Jurkat, Clone E6-1 (cell line): ENCODE measurements around the gene GPR89B.
"Not testable (repeated sequence)": the region's sequence is repeated elsewhere in the genome, so short reads cannot be mapped to it uniquely, and the experiment has no call there.

Source experiments
- DNase-seq: peaks from one replicate; pipeline ENCODE4 v3.0.0-alpha.2; 2011; ENCODE audit warnings: low read depth, low spot score
- H3K4me3 ChIP-seq: 2 replicates; pipeline ENCODE4 v1.5.1; 2011; ENCODE audit warnings: mild to moderate bottlenecking, low read length, control low read depth, moderate library complexity

Gene GPR89B

DNA sequence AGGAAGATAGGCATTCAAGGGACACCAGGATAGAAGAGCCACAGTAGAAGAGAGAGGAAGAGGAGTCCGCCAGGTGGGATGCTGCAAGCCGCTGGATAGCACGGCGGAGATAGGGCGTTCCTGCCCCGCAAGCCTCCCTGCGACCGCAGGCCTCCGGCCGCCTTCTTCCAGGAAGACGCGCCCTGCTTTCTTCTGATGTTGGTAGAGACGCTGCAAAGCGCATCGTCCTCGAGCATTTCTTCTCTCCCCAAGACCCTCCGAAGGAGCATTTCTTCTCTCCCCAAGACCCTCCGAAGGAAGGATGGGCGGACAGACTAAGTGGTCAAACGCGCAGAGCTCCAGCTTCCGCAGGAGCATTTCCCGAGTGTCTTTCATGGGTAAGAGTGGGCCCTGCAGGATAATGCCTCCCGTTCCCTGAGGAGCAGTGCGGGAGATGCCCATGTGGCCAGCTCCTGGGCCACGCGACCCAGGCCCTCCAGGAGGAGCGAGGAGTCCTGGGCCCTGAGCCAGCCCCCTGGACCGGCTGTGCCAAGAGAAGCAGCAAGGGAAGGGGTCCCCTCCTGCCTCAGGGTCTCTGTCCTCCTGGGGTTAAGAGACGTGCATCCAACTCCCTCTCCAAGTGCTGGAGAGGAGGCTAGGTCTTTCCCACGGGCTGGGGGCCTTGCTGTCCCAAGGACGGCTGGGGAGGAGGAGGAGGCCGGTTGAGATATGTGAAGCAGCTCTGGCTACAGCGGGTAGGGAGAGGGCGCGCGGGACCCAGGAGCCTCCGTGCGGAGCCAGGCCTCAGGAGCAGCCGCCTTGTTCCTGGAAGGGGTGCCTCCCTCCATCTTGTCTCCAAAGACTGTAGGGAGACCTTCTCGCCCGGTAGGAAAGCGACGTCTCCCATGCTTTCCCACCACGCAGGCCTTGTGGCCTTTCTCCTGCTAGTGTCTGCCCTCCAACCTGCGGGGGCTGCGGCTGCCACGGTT lies 85.2 kb downstream of the GPR89B start:
- not testable (repeated sequence) for DNase-seq, H3K4me3 ChIP-seq

DNA sequence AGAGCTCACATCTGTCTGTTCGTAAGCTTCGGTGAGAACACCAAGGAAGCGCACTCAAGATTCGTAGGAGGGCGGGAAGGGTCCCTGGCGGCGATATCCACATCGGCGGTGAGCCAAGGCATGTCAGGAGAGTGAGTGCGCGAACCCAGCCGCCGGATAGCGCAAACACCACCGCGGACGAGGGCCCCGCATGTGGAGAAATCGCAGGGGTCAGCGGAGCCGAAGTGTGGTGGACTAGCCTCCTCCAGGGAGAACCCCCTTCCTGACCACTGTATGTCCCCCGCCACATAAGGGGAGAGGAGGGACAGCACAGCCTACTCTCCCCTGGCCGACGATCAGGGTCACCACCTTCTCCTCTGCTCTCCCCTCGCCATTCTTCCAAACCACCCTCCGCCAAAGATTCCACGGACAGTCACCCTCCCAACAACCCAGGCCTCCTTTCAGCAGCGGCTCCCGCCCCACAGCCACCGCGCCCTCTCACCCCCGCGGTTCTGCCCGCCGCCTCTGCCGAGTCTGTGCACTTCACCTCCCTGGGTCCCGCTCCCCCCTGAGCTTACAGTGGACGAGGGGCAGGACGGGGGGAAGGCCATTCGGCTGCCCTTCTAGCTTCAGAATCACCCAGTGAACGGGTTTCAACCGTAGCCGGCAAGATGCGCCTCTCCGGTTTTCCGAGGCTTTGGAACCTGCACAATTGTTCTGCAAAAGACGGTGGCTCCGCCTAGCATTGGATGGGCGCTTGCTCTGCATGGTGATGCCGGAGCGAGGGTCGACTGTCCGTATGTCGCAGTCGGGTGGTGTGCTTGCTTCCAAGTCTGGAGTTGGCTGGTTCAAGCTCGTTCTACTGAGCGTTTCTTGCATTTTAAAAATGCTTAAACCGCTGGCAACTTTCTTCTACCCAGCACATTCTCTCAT lies 86.3 kb downstream of the GPR89B start:
- not testable (repeated sequence) for DNase-seq

DNA sequence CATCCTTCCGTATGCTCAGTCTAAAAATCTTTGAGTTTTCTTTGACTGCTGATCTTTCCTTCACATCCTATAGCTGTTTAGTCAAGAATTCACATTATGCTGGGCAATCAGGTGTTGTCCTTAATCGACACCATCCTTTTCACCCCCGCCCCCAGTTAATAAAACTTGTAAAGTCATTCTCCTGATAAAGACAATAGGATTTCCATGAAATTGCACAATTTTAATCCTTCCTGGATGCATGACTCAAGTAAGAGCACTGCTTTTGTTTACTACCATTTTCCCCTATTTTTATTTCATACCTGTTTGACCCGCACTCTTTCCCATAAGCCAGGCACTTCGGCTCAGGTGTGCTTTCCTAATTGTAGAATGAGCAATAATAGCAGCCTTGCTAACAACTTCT lies 96.7 kb downstream of the GPR89B start:
- DNase-seq, result not testable (repeated sequence)

More for the DNA sequence above, 86.3 kb downstream of the GPR89B start:
- H3K4me3 ChIP-seq, result not testable (repeated sequence)

DNA sequence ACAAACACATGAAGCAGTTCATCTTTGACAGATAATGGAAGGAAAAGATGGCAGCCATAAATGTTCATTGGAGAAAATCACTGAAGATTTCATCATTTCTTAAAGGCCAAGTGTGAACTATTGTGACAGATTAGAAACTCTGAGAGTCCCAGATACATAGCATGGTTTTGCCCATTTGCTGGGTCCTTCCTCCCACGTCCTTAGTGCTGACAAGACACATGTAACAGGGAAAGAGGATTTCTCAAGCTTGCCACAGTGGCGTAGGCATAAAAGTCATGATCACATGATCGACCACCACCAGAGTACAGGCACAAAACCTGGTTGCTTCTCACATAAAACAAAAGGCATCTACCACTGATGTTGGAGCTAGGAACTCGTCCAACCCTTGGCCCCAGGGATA lies 98.8 kb downstream of the GPR89B start:
- H3K4me3 ChIP-seq, result not testable (repeated sequence)

More for the DNA sequence above, 96.7 kb downstream of the GPR89B start:
- H3K4me3 ChIP-seq, result not testable (repeated sequence)

DNA sequence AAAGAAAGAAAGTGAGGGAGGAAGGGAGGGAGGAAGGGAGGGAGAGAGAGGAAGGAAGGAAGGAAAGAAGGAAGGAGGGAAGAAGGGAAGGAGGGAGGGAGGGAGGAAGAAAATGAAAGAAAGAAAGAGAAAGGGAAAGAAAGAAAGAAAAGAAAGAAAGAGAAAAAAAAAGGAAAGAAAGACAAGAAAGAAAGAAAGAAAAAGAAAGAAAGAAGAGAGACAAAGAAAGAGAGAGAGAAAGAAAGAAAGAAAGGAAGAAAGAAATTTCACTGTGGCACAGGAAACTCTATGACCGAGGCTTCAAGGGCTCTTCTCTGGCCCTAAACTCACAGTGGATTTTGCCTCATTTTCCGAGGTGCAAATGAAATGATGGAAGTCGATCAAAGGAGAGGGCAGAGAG lies 104.0 kb downstream of the GPR89B start:
- DNase-seq, H3K4me3 ChIP-seq: not testable (repeated sequence)

More for the DNA sequence above, 98.8 kb downstream of the GPR89B start:
- not testable (repeated sequence) for DNase-seq

DNA sequence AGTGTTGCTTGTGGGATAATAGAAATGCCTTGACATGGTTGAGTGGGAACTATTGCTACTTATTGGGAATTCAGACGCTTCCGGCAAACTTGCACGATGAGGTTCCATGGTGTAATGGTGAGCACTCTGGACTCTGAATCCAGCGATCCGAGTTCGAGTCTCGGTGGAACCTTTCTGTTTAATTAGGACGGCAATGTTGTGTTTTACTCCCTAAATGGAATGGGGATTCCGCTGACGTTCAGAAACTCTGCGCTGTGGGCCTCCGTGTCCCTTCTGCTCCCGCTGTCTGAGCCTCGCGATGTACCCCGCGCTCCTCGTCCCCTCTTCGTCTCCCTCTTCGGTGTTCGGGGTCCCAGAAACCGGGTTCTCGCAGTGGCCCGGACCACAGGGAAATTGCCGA lies 104.5 kb downstream of the GPR89B start:
- not testable (repeated sequence) for H3K4me3 ChIP-seq

DNA sequence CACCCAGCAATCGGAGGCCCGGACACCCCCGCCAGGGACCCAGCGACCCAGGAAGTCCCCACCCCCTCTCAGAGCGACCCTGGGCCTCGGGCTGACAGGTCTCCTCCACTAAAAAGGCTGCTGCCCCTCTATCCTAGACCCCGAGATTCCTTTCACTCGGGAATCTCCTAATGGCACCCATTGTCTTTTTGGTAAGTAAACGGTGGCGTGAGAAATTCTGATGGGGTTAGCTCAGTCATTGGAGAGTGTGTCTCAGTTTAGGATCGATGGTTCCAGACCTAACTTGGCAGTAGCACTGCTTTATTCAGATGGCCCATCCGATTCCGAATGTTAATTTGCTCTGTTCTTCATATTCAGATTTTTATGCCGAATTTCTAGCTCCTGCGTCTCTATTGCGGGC lies 104.9 kb downstream of the GPR89B start:
- DNase-seq, H3K4me3 ChIP-seq: not testable (repeated sequence)

More for the DNA sequence above, 104.5 kb downstream of the GPR89B start:
- DNase-seq, result not testable (repeated sequence)

DNA sequence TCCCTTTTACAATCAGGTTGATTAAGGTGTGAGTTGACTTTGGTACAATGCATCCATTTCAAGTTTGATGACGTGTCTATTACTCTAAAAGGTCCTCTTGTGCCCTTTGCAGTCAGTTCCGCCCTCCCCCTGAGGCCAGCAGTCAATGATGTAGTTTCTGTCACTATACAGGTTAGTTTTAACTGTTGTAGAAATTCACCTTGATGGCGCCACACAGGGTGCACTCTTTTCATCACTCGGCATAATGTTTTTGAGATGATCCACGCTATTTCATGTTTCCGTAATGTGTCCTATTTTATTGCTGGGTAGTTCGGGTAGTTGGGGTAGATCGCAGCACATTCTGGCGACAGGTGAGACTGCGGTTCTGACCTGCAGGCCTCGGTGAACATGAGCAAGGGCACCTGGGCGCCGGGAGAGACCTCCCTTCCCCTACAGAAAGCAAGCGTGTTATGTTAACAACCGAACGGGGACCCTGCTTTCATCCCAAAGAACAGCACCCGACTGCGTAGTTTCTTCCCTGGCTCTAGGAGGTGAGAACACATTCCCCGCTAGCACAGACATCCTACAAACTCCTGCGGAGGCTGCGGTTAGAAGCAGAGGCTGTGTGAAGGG lies 109.7 kb downstream of the GPR89B start:
- not testable (repeated sequence) for DNase-seq, H3K4me3 ChIP-seq

DNA sequence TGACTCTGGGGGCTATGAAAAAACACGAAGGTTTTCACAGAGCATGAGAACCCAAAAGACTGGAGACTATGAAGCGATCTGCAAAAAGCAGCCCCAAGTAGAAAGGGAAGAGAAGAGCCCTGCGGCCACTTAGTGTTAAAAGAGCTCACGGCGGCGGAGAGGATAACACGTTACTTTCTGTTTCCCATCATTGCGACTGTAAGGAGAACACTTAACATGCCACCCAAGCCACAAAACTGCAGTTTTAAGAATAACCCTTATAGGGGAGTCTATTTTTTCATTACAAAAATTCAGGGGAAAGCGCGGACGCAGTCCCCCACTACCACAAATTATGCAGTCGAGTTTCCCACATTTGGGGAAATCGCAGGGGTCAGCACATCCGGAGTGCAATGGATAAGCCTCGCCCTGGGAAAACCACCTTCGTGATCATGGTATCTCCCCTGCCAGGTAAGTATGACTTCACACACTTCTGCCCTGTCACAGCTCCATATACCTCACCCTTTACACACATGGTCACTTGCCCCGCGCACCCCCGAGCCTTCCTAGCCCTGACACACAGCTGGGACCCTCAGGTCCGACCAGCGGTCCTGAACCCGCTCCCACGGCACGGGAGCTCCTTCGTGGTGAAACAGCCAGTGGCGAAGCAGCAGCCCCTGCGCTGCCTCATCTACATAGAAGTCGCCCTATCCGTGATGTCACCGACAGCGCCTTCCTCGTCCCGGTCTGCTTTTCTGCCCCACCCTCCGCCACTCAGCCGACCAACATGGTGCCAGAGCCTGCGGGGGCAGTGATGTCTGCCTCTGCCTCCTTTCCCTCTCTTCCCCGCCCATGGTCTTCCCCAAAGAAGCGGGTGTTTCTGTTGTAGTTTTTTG lies 110.5 kb downstream of the GPR89B start:
- DNase-seq, H3K4me3 ChIP-seq: not testable (repeated sequence)
